Glomerular visceral epithelial cell (primary cell): ENCODE results near the gene PRKN.

ENCODE experiments used
- DNase-seq: peaks from one replicate; pipeline ENCODE4 v3.0.0-alpha.2; 2016; ENCODE audit errors: extremely low spot score

The PRKN gene

DNA sequence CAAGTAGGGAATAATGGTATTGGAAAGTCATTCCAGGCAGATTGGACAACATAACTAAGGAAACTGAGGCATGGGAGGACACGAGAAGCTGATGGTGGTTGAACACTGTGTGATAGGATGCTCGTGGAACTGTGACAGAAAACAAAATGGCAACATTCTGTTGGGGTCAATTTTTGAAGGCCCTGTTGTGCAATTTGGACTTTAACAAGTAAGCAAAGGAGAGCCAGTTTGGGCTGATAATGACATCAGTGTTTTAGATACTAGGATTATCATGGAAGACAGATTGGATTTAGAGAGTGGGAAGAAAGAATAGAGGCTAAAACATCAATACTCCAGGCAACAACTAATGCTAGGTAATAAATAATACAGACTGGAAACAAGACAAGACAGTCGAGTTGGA lies 53.1 kb downstream of the PRKN start:
- DNase-seq, result no peak

DNA sequence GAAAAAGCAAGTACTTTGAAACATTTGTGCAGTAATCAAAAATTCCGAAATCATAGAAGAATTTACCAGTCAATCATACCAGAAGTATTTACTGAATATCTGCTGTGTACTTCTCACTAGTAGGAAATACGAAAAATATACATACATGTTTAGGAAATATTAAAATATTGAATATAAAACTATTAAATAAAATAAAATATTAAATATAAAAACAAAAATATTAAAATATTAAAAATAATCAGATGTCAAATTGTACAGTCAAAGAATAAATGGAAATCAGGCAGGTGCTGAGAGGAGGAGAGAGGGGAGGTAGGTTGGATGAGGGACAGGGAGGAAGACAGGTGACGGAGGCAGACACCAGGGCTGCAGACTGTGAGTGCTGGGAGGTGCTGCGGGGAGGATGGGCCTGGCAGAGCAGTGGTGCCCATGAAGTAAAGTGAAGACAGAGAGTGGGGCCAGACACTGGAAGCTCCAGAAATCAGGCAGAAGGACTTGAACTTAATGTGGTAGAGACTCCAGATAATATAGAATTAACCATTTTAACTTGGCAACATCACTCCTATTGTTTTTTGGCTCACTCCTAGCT lies 55.9 kb downstream of the PRKN start:
- no peak for DNase-seq

DNA sequence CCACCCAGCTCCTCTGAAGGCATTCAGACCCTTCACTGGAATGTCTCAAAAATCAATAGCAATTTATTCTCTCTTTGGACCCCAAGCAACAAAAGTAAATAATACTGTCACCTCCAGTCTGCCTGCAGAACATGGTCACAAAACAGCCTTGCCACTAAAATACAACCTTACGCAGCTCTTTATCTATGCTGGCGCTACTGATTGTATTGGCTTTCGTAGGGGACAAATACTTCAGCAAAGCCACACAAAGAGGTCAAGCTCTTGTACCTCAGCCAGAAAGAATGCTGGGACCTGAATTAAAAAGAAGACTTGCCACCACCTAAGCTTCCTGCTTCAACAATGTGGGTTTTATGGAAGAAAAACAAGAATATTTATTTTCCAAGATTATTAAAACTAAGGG lies 57.2 kb downstream of the PRKN start:
- no peak for DNase-seq

DNA sequence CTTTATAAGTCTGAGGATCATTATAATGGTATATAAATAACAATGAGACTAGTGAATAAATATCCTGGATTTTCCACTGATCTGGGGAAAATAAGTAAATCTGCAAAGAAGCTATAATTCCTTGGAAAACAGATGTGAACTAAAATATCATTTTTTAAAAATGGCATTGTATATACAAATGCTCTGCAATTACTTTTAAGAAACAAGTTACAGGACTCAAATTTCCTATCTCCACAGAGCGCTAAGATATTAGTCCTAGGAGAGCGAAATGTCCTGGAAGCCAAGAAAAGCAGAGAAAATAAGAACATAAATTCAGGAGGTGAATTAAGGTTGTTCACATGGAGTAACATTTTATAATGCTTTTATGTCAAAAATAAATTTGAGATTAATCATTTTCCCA lies 61.3 kb downstream of the PRKN start:
- no peak for DNase-seq

DNA sequence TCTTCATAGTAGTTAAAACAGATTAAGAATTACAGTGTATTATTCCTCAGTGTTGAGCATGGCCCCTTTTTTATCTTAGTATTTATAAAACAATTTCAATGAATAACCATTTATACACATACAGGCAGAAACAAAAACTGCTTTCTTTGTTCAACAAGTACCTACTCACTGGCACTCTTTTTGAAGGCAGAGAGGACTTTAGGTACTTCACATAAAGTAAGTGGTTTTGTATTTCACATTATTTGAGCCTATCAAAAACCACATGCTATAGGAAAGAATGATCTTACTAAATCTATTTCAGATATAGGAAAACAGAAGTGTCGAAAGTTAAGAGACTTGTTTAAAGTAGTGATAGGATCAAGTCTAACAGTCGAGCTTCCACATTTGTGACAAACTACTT lies 73.8 kb downstream of the PRKN start:
- no peak for DNase-seq

DNA sequence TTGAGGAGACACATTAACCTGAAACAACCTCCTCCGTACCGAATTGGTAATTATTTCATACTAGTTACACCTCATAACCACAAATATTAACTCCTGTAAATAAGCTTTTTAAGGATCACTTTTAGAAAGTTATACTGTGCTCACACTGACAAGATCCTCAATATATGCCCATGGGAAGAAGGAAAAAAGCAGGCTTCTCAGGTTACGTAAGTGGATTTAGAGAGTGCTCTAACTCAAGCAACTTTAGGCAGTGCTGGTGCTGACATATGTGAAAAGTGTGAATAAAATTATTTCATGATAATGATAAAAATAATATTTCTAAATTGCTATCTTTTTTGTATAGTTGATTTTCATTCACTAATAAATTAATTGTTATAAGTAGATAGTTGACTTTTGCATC lies 76.1 kb downstream of the PRKN start:
- no peak for DNase-seq

DNA sequence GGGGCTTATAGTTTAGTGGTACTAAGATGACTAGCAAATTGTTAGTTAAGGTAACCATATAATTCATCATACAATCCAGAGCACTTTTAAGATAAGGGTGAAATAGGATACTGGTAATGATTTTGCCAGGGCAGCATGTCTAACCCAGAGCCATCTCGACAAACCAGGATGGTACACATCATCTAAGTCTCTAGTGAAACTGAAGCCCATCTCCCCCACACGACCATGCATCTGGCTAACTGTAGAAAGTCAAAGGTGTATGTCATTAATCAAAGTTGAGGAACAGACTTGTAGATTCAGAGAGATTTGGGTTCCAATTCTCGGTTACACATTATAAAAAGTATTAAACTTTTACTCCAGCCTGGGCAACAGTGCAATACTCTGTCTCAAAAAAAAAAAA lies 78.3 kb downstream of the PRKN start:
- no peak for DNase-seq

DNA sequence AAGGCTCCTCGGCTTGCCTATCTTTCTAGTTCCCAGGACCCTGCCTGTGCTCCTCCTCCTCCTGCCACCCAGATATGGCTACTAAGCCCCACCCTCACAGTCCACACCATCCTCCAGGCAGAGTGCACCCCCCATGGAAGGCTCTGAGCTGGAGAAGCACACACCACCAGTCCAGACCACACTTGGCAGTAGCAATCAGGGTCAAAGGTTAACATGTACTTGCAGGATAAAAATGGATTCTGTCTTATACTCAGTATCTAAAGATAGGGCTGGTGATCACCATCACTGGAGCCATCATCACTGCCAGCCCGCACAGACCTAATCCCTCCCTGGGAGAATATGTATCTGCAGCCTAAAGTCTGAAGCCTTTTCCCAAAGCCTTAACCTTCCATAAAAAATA lies 83.4 kb downstream of the PRKN start:
- DNase-seq, result no peak

DNA sequence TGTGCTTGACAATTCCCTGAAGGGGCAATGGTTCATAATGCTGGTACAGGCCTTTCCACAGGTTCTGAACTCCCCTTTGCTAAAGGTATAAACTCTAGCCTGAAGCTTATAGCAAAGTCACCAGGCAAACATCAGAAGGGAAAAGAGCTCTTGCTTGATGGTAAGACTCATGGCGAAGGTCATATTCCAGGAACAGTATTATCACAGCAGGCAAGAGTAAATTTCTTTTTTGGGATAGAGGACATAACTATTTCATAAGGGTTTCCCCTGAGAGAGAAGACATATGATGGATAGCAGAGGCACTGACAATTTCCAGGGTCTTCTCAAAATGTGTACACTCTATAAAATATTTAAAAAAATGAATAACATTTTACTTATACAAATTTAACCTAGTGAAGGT lies 86.8 kb downstream of the PRKN start:
- no peak for DNase-seq

DNA sequence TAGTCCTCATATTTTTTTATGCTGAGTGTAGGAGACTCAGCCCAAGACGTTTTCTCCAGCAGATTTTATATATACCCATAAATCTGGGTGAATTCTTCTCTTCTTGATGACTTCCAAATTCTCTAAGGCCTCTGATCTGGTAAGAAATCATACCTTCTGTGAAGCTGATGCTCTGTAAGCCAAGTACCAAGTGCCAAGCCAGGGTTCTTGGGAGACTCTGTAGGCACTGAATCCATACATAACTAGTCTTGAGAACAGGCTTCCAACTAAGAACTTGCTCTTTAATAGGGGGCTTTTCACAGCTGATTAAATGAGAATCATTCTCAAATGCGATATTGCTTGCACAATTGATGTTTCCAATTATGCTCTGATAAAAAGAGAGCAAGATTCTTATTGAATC lies 87.6 kb downstream of the PRKN start:
- DNase-seq, result no peak

DNA sequence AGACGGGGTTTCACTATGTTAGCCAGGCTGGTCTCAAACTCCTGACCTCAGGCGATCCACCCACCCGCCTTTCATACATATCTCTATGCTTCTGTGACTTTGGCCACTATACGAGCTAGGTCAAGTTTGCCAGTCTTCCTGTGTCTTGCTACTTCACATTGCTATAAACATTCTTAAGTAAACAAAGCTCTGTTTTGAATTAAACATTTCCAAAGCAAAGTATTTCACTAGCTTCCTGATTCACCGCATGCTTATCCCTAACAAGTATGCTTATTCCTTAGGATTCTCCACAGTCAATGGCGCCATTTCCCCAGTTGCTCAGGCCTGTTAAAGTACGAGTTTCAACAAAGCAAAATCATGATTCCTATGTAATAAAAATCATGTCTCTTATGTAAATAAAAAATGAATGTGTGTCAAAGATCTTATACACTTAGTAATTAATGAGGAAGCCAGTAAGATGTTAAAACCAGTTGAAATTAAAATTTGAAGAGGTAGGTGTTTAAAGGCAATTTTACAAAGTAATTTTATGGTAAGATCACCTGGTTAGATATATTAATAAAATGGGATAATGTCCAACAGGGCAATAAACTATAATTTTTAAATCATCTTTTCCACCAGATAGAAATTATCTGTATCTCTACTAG lies 88.5 kb downstream of the PRKN start:
- DNase-seq, result no peak

DNA sequence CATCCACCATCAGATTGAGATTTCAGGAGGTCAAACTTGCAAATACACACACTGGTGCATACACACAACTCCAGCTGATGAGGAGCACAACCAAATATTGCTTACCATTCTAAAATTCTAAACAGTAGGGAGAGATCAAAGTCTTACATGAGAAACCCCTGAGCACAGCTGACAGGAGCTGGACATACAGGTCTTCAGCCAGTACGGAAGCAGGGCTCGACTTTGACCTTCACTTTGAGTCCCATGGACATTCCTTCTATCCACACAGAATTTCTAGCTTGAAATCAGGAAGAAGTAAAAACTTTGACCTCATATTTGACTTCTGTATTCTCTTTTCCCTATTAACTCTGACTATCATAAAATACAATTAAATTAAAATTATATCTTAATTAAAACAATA lies 90.2 kb downstream of the PRKN start:
- no peak for DNase-seq

DNA sequence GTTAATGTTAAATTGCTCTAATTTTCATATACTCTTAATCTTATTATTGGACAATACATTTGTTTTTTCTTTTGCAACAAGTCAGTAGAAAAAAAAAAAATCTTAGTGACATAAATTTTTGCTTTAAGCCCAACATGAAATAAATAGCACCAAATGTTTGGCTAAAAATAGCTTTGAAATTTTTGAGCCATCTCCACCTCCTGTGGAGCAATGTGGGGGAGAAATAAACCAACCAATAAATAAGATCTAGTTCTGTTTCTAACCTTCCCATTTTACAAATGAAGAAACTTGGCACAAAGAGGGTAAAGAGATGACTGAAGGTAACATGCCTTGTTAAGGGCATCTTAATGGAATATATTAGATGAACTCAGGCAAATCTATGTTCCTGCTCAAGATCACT lies 91.4 kb downstream of the PRKN start:
- DNase-seq, result no peak

DNA sequence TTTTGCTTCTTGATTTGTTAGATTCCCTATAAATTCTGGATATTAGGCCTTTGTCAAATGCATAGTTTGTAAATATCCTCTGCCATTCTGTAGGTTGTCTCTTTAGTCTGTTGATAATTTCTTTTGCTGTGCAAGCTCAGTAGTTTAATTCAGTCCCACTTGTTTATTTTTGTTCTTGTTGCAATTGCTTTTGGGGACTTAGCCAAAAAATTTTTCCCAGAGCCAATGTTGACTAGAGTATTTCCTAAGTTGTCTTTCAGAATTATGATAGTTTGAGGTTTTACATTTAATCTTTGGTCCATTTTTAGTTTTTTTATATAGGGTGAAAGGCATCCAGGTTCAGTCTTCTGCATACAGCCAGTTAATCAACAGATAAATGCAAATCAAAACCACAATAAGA lies 96.0 kb downstream of the PRKN start:
- no peak for DNase-seq

DNA sequence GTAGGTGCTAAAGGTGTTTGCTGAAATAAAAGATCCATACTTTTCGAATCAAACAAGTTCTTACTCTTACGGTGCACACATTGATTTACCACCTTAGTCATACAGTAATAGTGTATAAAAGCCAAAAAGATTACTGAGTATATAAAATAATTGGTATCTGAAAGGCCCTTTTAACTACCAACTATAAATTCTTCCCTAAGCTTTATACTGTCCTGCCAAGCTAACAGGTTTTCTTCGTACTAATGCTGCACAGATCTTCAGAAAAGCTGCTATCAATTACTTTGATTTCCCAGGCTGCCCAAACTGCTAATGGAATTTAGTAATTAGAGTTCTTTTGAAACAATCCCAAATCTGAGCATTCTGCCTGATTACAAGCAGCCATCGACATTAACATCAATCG lies 97.5 kb downstream of the PRKN start:
- DNase-seq, result no peak

DNA sequence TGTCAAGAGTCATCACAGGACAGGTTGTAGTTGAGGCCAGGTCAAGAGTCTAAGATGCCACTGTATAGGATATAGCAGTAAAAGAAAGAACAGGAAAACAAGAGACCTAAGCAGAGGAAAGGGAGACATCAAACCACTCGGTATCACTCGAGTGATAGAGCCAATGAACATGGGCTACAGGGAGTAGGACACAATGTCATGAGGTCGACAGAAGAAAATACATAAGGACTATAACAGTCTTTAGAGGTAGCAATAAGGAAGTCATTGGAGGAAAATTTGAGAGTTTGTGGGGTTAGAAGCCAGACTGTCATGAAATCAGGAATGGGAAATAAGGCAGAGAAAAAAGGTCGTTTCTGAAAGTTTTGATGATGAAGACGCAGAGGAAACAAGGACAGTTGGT lies 99.7 kb downstream of the PRKN start:
- DNase-seq, result no peak

DNA sequence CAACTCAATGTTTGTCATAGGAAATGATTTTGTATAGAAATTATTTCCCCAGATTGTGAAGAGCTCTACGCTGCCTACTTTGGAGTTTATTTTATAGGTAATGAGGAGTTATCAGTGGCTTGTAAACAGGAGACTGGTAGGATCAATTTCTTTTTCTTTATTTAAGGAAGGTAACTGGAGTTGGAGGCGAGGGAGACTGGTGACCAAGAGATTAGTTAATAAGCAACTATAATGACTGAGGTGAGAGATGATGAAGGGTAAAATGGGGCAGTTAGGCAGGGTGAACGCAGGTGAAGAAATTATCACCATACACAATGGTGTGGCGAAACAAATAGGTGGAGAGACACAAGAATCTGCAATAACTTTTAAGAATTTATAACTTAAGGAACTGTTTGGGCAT lies 100.2 kb downstream of the PRKN start:
- no peak for DNase-seq

DNA sequence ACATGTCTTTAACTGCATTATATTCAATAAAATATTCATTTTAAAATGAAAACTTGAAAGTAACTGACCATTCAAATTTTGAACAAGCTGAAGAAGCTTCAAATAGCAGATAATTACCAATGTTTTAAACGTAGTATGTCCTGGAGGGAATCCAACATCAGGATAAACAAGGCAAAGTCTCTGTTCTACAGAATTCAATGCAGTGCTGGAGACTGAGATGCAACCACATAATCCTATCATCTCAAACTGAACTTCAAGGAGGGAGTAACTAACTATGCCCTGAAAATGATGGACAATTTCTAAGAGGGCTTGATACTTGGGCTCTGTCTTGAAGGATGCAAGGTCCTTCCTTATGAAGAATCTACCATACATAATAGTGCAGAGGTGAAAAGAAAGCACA lies 100.7 kb downstream of the PRKN start:
- no peak for DNase-seq

DNA sequence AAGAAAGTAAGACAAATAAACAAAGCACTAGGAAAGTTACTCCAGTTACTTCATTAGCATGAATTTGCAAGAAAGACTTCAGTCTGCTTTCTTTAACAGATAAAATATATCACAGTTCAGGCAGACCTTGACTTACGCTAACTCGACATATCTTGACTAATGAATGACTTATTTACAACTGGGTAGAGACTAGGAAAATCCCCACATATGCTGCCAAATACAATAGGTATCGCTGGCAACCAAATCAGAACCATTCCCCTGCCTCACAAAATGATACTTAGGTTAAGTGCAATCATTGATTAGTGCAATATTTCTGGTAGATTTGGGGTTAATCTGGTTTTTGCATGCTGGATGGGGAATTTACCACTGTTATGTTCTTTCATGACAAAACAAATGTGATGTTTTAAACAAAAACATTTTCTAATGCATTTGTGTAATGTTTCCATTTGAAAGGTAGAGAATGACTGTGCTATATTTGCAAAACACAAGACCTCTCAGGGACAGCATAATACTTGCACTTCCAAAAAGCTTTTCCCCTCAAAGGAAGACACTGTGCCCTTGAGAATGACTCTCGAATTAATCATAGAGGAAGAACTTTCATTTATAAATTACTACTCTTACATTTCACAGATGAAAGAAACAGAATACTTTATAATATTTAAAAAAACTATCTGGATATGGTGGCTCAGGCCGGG lies 101.6 kb downstream of the PRKN start:
- no peak for DNase-seq

DNA sequence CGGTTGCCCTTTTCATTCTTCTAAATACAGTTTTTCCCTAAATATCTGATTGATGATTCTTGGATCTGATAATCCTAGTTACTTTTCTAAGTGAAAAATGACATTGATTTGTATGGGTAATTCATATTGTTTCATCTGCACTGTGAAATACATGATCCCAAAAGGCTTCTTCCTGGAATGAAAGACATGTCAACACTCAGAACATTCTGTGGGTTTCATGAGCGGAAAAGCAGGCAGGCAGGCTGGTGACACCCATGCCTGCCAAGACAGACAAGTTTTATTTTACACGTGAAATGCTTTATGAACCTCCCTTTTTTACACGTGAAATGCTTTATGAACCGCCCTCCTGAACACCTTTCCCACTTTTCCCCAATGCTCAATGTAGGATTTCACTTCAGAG lies 105.0 kb downstream of the PRKN start:
- no peak for DNase-seq

DNA sequence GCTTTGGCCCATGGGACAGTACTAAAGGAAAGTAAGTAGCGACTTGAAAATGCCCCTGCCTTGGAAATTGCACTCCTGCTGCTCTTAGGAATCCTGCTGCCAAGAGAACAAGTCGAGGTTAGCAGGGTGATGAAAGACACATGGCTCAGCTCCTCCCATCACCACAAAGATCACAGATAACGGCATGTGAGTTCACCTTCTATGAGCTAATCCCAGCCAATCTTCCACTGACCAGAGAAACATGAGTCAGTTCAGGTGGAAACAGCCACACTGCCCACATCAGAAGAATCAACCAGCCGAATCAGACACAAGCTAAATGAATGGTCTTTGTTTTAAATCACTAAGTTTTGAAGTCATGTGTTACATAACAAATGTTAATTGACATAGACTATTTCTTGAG lies 106.3 kb downstream of the PRKN start:
- DNase-seq, result peak; percentile 85

DNA sequence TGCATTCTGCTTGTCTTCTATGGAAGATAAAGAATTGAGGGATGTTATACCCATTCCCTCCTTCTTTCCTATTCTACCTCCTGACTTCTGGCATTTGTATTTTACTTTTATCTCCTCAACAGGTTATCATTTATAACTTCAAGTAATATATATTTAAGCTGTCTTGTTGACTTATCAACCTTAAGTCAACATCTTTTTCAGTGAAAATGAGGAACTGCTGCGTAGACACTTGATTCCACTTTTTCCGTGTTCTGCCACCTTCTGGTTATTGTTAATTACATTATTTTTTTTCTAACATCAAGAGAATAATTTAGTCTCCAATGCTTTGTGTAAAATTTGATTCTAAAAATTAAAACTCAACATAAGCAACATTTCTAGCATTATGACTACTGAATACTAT lies 107.5 kb downstream of the PRKN start:
- no peak for DNase-seq

DNA sequence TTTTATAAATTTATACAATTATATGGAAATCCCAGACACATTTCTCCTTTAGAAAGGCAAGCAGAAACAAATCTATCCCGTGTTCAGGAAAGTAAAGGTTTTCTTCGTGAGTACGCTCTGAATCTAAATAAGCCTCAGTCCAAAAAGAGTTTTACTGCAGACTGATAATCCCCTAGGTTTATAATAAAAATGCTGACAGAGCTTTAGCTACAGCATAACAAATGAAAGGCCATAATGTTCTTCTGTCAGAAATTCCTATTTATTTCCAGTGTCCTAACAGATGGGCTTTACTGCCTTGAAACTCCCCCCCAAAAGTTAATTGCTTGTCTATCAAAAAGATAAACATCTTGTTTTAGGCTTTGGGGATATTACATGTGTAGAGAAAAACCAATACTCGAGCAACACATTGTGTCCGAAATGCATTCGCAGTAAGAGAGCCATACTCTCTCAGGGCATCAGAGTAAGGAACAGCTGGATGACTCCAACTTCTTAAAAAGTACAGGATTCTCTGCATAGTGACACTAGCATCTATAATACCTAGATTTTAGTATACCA lies 109.0 kb downstream of the PRKN start:
- no peak for DNase-seq
